Testis (tissue), 2 donors: ENCODE data around the gene P2RX3.

Source experiments
- CTCF ChIP-seq, 3 experiments: fragments of 450-650 bp in 2 of 3; fragments of 200-600 bp in 1 of 3; sonication (generic) in 1 of 3; IDR thresholded peaks; one replicate each; pipeline ENCODE4 v1.5.1; 2016 to 2019; ENCODE audit warnings: antibody characterized with exemption in 3 of 3, mild to moderate bottlenecking in 2 of 3, moderate library complexity in 1 of 3
- POLR2A ChIP-seq: fragments of 450-650 bp; IDR thresholded peaks from one replicate; pipeline ENCODE4 v1.6.1; 2017; ENCODE audit warnings: antibody characterized with exemption, mild to moderate bottlenecking, moderate library complexity

GRCh38 chr11:57361926-57362325 is 23.8 kb downstream of the P2RX3 start:
- TF ChIP-seq CTCF (IDR thresholded peaks at IDR 0.05) (no peak), POLR2A (no peak)
